Naive thymus-derived CD8-positive, alpha-beta T cell (primary cell): Measurements from ENCODE around the gene SUMO2. TPM values are rescaled to one million over a fixed set of nuclear protein-coding genes. Genes with fewer than 3 reads are reported as not detected.
A peak's percentile ranks its signal among the peaks of the same experiment; 100 is the strongest.

Source experiments
- ATAC-seq, 2 donors: fragments of 150-1000 bp; cut with Tn5 transposase in 1 of 2; sonication (Bioruptor Pico), chemical (Tn5 transposase) in 1 of 2; 1 replicate in 1 of 2; 2 replicates in 1 of 2; pipeline ENCODE4 v1.10.0; 2021; ENCODE audit warnings: mild to moderate bottlenecking in 2 of 2, moderate library complexity in 2 of 2
- POLR2A ChIA-PET: fragments of 350-600 bp; sonication (Branson Sonifier 250); formaldehyde crosslinking; loops from one replicate; lab custom pipeline; 2021; ENCODE audit warnings: antibody characterized with exemption; lab: Charles Lee
- DNase-seq, 10 donors: peaks; one replicate each; pipeline versions ENCODE4 v3.0.0 to v3.0.0-alpha.2; 2020 to 2022
- H3K27ac Mint-ChIP-seq, 10 donors: one replicate each; pipeline ENCODE4 v1.8.0; 2020 to 2022; ENCODE audit warnings: mild to moderate bottlenecking in 10 of 10, mixed read lengths in 10 of 10, moderate library complexity in 4 of 10, inconsistent platforms in 1 of 10
- H3K27me3 Mint-ChIP-seq, 5 donors: one replicate each; pipeline ENCODE4 v1.8.0; 2021 to 2022; ENCODE audit warnings: mixed read lengths in 5 of 5
- H3K36me3 Mint-ChIP-seq, 3 donors: one replicate each; pipeline ENCODE4 v1.8.0; 2020 to 2022; ENCODE audit warnings: mixed read lengths in 3 of 3, mild to moderate bottlenecking in 2 of 3, inconsistent platforms in 1 of 3
- H3K4me1 Mint-ChIP-seq, 4 donors: one replicate each; pipeline ENCODE4 v1.8.0; 2021 to 2022; ENCODE audit warnings: mixed read lengths in 4 of 4
- H3K4me3 Mint-ChIP-seq, 10 donors: one replicate each; pipeline ENCODE4 v1.8.0; 2020 to 2022; ENCODE audit warnings: mild to moderate bottlenecking in 10 of 10, mixed read lengths in 10 of 10, moderate library complexity in 6 of 10, inconsistent platforms in 1 of 10
- H3K9me3 Mint-ChIP-seq, 9 donors: one replicate each; pipeline ENCODE4 v1.8.0; 2020 to 2022; ENCODE audit warnings: mixed read lengths in 9 of 9, mild to moderate bottlenecking in 3 of 9, inconsistent platforms in 1 of 9, moderate library complexity in 1 of 9
- polyA plus RNA-seq, 3 donors: library from polyadenylated mRNA; unstranded; fragments of 300-500 nt; fragmentation: Illumina TruSeq; gene quantifications; one replicate each; pipeline ENCODE4 v1.2.3, GENCODE V29; 2021
- total RNA-seq, 8 experiments: library from RNA in 2 of 8; stranded (reverse) in 2 of 8; gene quantifications; one replicate each; pipeline ENCODE4 v1.2.3 and lab custom pipeline; 2021 to 2026

SUMO2 gene
- total RNA-seq (100 to 1,000 TPM; 250 to 255 TPM), polyA plus RNA-seq (100 to 1,000 TPM; 293 to 381 (median 325) TPM), total RNA-seq (lab: John Stamatoyannopoulos, UW) (56.8 to 139 (median 93.0) reads per million in 6 experiments)

- peak within 1 kb of the TSS; percentile 88 to 97 (median 92) for H3K4me3 Mint-ChIP-seq
- H3K9me3 Mint-ChIP-seq, result no peaks in the 10 kb centered on the region
- peak within 1 kb of the TSS; percentile 89 to 99 (median 98) for H3K27ac Mint-ChIP-seq
- POLR2A ChIA-PET, result interaction anchor here (0.5 to 2.6 kb wide), 23 partner anchors 10 to 603 kb away, joined by 3 to 16 read pairs (median 4); partner anchors contain the start of genes ARMC7, GGA3, GRB2 and JPT1
- no peaks in the 10 kb centered on the region for H3K27me3 Mint-ChIP-seq
- ATAC-seq, result peak; percentile 80 to 84
- peaks cover 0 to 31% (median 0%) of the 10 kb centered on the region in 3 donors for H3K36me3 Mint-ChIP-seq
- peaks cover 15 to 53% (median 39%) of the 10 kb centered on the region in 4 donors for H3K4me1 Mint-ChIP-seq
- peak; percentile 91 to 96 (median 94) for DNase-seq
These were observed at the start of gene SUMO2 for GRCh38 chr17:75182569-75183436. TSS of gene SUMO2 (minus strand) at chr17:75182959. CDS start at chr17:75182834, 125 bp downstream.

GRCh38 chr17:75231741-75232464, 49.1 kb upstream of the SUMO2 start:
- H3K4me1 Mint-ChIP-seq, result peaks cover 0 to 1% (median 0%) of the 10 kb centered on the region in 4 donors
- peaks cover 0 to 84% (median 3%) of the 10 kb centered on the region in 3 donors for H3K36me3 Mint-ChIP-seq
- H3K27ac Mint-ChIP-seq, result peak overlapping the region in 3 of 10 donors; percentile 11 to 40 (median 25)
- ATAC-seq (no peak), DNase-seq (no peak)
- H3K4me3 Mint-ChIP-seq, result no peak overlapping the region
- no peaks in the 10 kb centered on the region for H3K27me3 Mint-ChIP-seq
- no peaks in the 10 kb centered on the region for H3K9me3 Mint-ChIP-seq
- POLR2A ChIA-PET, result no interaction called here

- Mint-ChIP-seq H3K4me3 (no peak overlapping the region), H3K27me3 (no peaks in the 10 kb centered on the region), H3K36me3 (peaks cover 0 to 84% (median 3%) of the 10 kb centered on the region in 3 donors), H3K27ac (peak overlapping the region in 3 of 10 donors; percentile 18 to 40 (median 31)), H3K9me3 (no peaks in the 10 kb centered on the region), H3K4me1 (peaks cover 0 to 1% (median 0%) of the 10 kb centered on the region in 4 donors)
- ATAC-seq (no peak), DNase-seq (no peak)
- POLR2A ChIA-PET, result no interaction called here
These were observed 48.3 kb upstream of the SUMO2 start for GRCh38 chr17:75231071-75231470.

DNA sequence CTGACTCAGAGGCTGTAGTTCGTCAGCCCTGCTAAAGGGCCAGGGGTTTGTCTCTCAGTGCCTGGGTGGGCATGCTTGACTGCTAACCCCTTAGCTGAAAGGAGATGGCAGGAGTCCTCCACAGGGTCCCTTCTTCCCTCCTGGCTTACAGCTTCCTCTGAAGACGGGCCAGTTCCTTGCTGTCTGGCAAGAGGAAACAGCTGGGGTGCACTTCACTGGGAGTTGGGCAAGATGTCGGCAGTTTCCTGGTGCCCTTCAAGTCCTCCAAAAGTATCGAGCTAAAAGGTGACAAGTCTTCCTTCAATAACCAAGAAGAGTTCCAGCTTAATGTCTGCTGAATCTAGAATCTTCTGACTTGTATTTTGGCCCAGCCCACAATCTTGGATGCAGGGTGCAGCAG, 46.1 kb upstream of the SUMO2 start:
- H3K9me3 Mint-ChIP-seq, result no peaks in the 10 kb centered on the region

DNA sequence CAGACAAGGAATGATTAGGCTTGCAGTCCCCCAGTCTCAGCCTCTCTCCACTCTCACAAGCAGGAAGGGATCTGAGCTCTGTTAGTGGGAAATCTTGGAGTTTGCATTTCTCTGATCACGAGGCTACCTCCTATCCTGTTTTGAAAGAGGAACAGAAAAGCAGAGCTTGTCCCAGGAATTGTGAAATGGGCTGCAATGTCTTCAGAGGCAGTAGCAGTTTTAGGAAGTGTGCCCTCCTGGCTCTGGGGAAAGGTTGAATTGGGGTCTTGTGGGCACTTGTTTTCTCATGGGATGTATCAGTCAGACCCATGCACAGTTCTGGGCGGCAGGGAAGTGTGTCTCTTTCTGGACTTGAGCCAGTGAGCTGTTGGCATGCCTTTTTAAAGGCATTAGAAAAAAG, 45.5 kb upstream of the SUMO2 start:
- ATAC-seq (no peak), DNase-seq (no peak)
- peak overlapping the region in 2 of 10 donors; percentile 36 to 66 for H3K27ac Mint-ChIP-seq
- H3K4me3 Mint-ChIP-seq, result no peak overlapping the region
- POLR2A ChIA-PET, result no interaction called here
- H3K27me3 Mint-ChIP-seq, result no peaks in the 10 kb centered on the region
- no peaks in the 10 kb centered on the region for H3K9me3 Mint-ChIP-seq
- peaks cover 0 to 3% (median 0%) of the 10 kb centered on the region in 4 donors for H3K4me1 Mint-ChIP-seq
- H3K36me3 Mint-ChIP-seq, result peaks cover 0 to 84% (median 5%) of the 10 kb centered on the region in 3 donors

More for the DNA sequence above, 46.1 kb upstream of the SUMO2 start:
- no peak overlapping the region for H3K4me3 Mint-ChIP-seq
- H3K27me3 Mint-ChIP-seq, result no peaks in the 10 kb centered on the region
- H3K4me1 Mint-ChIP-seq, result peaks cover 0 to 3% (median 0%) of the 10 kb centered on the region in 4 donors
- peak overlapping the region in 1 of 10 donors; percentile 36 for H3K27ac Mint-ChIP-seq
- no peak for DNase-seq
- no peak for ATAC-seq
- POLR2A ChIA-PET, result no interaction called here
- peaks cover 0 to 84% (median 5%) of the 10 kb centered on the region in 3 donors for H3K36me3 Mint-ChIP-seq

DNA sequence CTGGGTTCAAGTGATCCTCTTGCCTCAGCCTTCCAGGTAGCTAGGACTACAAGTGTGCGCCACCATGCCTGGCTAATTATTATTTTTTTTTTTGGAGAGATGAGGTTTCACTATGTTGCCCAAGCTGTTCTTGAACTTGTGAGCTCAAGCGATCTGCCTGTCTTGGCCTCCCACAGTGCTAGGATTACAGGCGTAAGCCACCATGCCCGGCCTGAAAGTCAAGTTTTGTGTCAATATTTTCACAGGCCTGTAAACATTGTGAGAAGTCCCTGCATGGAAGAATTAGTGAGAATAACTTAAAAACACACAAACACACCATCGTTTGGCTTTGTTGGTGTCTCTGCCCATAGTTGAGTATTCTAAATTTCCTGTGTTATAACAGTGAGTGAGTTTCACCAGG, 45.0 kb upstream of the SUMO2 start:
- POLR2A ChIA-PET, result no interaction called here
- H3K27ac Mint-ChIP-seq, result peak overlapping the region in 1 of 10 donors; percentile 43
- no peak overlapping the region for H3K4me3 Mint-ChIP-seq
- no peak for ATAC-seq
- H3K4me1 Mint-ChIP-seq, result peaks cover 0 to 3% (median 0%) of the 10 kb centered on the region in 4 donors
- no peaks in the 10 kb centered on the region for H3K27me3 Mint-ChIP-seq
- H3K36me3 Mint-ChIP-seq, result peaks cover 0 to 81% (median 5%) of the 10 kb centered on the region in 3 donors
- no peak for DNase-seq
- H3K9me3 Mint-ChIP-seq, result no peaks in the 10 kb centered on the region

DNA sequence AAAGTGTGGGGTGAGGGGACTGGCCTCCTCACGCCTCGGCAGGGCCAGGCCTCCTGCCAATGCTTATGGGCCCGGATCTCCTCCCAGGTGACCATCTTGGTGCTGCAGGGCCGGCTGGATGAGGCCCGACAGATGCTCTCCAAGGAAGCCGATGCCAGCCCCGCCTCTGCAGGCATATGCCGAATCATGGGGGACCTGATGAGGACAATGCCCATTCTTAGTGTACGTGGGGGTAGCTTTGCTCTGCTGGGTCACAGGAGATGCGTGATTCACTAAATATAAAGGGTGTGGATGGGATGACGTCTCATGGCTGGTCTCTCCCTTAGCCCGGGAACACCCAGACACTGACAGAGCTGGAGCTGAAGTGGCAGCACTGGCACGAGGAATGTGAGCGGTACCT, 42.3 kb upstream of the SUMO2 start:
- H3K4me1 Mint-ChIP-seq, result peaks cover 0 to 6% (median 4%) of the 10 kb centered on the region in 4 donors
- H3K4me3 Mint-ChIP-seq, result no peak overlapping the region
- no peak for DNase-seq
- no peaks in the 10 kb centered on the region for H3K27me3 Mint-ChIP-seq
- peak overlapping the region in 2 of 10 donors; percentile 16 to 70 for H3K27ac Mint-ChIP-seq
- no peak for ATAC-seq
- no peaks in the 10 kb centered on the region for H3K9me3 Mint-ChIP-seq
- H3K36me3 Mint-ChIP-seq, result peaks cover 0 to 75% (median 8%) of the 10 kb centered on the region in 3 donors
- POLR2A ChIA-PET, result no interaction called here

DNA sequence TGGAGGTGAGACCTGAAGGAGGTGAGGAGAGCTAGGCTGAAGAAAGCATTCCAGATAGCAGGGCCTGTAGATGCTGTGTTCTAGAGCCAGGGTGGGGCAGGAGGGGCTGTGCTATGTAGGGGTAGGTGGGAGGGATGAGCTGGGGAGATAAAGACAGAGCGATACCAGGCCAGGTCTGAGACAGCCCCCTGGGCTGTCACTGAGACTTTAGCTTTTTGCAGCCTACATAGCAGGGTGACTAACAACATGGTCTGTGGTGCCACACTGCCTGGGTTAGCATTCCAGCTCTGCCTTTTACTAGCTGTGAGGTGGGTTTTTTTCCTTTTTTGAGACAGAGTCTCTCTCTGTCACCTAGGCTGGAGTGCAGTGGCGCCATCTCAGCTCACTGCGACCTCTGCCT, 37.1 kb upstream of the SUMO2 start:
- POLR2A ChIA-PET, result interaction anchor here (0.8 to 1.3 kb wide), 2 partner anchors 12 to 69 kb away, joined by 3 read pairs; partner anchors contain the start of gene SLC25A19
- H3K36me3 Mint-ChIP-seq, result peaks cover 6 to 77% (median 23%) of the 10 kb centered on the region in 3 donors
- no peak overlapping the region for H3K4me3 Mint-ChIP-seq

DNA sequence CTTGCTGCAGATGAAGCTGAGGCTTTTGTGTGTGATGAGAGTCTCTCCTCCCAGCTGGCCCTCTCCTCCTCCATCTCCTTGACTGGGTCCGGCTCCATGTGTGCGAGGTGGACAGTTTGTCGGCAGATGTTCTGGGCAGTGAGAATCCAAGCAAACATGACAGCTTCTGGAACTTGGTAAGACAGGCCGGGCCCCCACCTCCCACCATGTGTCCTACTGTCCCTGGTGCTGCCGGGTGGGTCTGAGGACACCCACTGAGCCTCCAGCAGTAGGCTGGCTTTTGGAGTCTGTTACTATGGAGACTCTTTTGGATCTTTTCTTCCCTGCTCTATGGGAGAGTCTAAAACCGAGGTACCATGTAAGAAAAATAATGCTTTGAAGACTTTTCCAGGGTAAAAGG, 35.4 kb upstream of the SUMO2 start:
- DNase-seq (no peak), ATAC-seq (no peak)
- Mint-ChIP-seq H3K9me3 (no peaks in the 10 kb centered on the region), H3K27ac (peak overlapping the region in 1 of 10 donors; percentile 72), H3K4me3 (no peak overlapping the region), H3K27me3 (no peaks in the 10 kb centered on the region), H3K36me3 (peaks cover 6 to 83% (median 24%) of the 10 kb centered on the region in 3 donors), H3K4me1 (peaks cover 0 to 8% (median 6%) of the 10 kb centered on the region in 4 donors)
- POLR2A ChIA-PET, result interaction anchor here (0.6 kb wide), 1 partner anchor 45 kb away, joined by 3 read pairs; no protein-coding TSS in a partner anchor

More for the DNA sequence above, 37.1 kb upstream of the SUMO2 start:
- H3K27me3 Mint-ChIP-seq, result no peaks in the 10 kb centered on the region
- H3K27ac Mint-ChIP-seq, result peak overlapping the region in 4 of 10 donors; percentile 15 to 60 (median 44)
- no peaks in the 10 kb centered on the region for H3K9me3 Mint-ChIP-seq
- H3K4me1 Mint-ChIP-seq, result peaks cover 0 to 8% (median 6%) of the 10 kb centered on the region in 4 donors
- DNase-seq (no peak), ATAC-seq (no peak)

DNA sequence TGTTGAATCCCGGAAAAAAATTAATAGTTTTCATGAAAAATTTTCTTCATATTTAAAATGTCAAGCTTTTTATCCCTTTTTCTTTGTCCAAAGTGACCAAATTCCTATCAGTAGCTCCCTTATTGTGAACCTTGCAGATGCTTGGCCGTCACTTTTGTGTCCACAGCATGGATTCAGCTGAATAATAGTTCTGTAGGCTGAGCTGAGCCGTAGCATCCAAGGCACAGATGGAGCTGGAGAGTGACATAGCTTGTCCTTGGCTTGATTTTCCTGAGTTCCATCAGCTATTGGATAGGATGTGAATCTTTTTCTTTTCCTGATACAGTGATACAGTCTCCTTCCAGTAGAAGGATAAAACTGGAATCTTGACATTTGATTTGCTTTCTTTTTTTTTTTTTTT, 26.3 kb upstream of the SUMO2 start:
- Mint-ChIP-seq H3K4me1 (peaks cover 14 to 33% (median 28%) of the 10 kb centered on the region in 4 donors), H3K27ac (peak overlapping the region in 1 of 10 donors; percentile 41)
- POLR2A ChIA-PET, result interaction anchor here (0.6 kb wide), 1 partner anchor 379 kb away, joined by 4 read pairs; no protein-coding TSS in a partner anchor

DNA sequence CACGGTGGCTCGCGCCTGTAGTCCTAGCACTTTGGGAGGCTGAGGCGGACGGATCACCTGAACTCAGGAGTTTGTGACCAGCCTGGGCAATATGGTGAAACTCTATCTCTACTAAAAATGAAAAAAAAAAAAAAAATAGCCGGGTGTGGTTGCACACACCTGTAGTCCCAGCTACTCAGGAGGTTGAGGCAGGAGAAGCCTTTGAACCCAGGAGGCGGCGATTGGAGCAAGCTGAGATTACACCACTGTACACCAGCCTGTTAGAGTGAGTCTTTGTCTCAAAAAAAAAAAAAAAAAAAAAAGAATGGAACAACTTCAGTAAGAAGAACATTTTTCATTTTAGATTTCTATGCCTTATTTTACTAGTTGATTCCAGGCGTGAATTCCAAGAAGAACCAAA, 25.4 kb upstream of the SUMO2 start:
- Mint-ChIP-seq H3K4me3 (peak overlapping the region in 6 of 10 donors; percentile 22 to 73 (median 38)), H3K27ac (peak overlapping the region in 2 of 10 donors; percentile 8 to 29), H3K36me3 (peaks cover 0 to 48% (median 10%) of the 10 kb centered on the region in 3 donors), H3K27me3 (no peaks in the 10 kb centered on the region), H3K9me3 (no peaks in the 10 kb centered on the region), H3K4me1 (peaks cover 14 to 36% (median 29%) of the 10 kb centered on the region in 4 donors)
- ATAC-seq (no peak), DNase-seq (no peak)
- POLR2A ChIA-PET, result interaction anchor here (1.1 to 1.2 kb wide), 2 partner anchors 12 to 63 kb away, joined by 3 read pairs; partner anchors contain the start of gene MIF4GD

More for the DNA sequence above, 26.3 kb upstream of the SUMO2 start:
- DNase-seq, result no peak
- Mint-ChIP-seq H3K27me3 (no peaks in the 10 kb centered on the region), H3K4me3 (no peak overlapping the region), H3K9me3 (no peaks in the 10 kb centered on the region), H3K36me3 (peaks cover 0 to 57% (median 12%) of the 10 kb centered on the region in 3 donors)
- ATAC-seq, result no peak

- DNase-seq, result no peak
- Mint-ChIP-seq H3K4me1 (peaks cover 14 to 36% (median 29%) of the 10 kb centered on the region in 4 donors), H3K27me3 (no peaks in the 10 kb centered on the region), H3K27ac (peak overlapping the region in 2 of 10 donors; percentile 8 to 29), H3K9me3 (no peaks in the 10 kb centered on the region), H3K36me3 (peaks cover 0 to 44% (median 8%) of the 10 kb centered on the region in 3 donors), H3K4me3 (peak overlapping the region in 8 of 10 donors; percentile 22 to 73 (median 38))
- POLR2A ChIA-PET, result interaction anchor here (1.1 to 1.2 kb wide), 2 partner anchors 12 to 64 kb away, joined by 3 read pairs; partner anchors contain the start of gene MIF4GD
- ATAC-seq, result no peak
These were observed 25.0 kb upstream of the SUMO2 start for GRCh38 chr17:75207760-75208159.
